Right lobe of liver (tissue), 4 donors: ENCODE results near the gene POLE.

Experiments used
- POLR2A ChIP-seq: fragments of 450-650 bp; IDR thresholded peaks from one replicate; pipeline ENCODE4 v1.6.1; 2017; ENCODE audit warnings: antibody characterized with exemption, mild to moderate bottlenecking
- TF ChIP-seq, protein P1 (sequence below), 4 donors: fragments of 200-600 bp in 3 of 4; fragments of 450-650 bp in 1 of 4; IDR thresholded peaks; one replicate each; pipeline versions ENCODE4 v1.5.1 to v1.8.0; 2016 to 2022; ENCODE audit warnings: antibody characterized with exemption in 4 of 4, mild to moderate bottlenecking in 2 of 4
- donor health status: DM: no; HTN: no; CAD: no.
- donor health status: DM: no; HTN: no; CAD: no.
- donor health status: DM: no; HTN: yes; CAD: no.

DNA sequence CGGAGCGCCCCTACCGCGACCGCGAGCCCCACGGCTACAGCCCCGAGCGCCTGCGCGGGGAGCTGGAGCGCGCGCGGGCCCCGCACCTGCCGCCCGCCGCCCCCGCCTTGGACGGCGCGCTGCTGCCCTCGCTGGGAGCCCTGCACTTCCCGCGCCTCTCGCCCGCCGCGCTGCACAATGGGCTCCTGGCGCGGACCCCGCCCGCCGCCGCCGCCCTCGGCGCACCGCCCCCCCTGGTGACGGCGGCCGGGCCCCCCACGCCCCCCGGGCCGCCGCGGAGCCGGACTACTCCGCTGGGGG lies 103.8 kb downstream of the POLE start:
- TF ChIP-seq, protein P1, sequence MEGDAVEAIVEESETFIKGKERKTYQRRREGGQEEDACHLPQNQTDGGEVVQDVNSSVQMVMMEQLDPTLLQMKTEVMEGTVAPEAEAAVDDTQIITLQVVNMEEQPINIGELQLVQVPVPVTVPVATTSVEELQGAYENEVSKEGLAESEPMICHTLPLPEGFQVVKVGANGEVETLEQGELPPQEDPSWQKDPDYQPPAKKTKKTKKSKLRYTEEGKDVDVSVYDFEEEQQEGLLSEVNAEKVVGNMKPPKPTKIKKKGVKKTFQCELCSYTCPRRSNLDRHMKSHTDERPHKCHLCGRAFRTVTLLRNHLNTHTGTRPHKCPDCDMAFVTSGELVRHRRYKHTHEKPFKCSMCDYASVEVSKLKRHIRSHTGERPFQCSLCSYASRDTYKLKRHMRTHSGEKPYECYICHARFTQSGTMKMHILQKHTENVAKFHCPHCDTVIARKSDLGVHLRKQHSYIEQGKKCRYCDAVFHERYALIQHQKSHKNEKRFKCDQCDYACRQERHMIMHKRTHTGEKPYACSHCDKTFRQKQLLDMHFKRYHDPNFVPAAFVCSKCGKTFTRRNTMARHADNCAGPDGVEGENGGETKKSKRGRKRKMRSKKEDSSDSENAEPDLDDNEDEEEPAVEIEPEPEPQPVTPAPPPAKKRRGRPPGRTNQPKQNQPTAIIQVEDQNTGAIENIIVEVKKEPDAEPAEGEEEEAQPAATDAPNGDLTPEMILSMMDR (IDR thresholded peaks at IDR 0.05): no peak
- TF ChIP-seq POLR2A: no peak
